Left lobe of liver (tissue), 2 donors: ENCODE results near the gene GPAM. TPM values are rescaled to one million over a fixed set of nuclear protein-coding genes. Genes with fewer than 3 reads are reported as not detected.
A peak's percentile ranks its signal among the peaks of the same experiment; 100 is the strongest.
"Not testable (repeated sequence)": the region's sequence is repeated elsewhere in the genome, so short reads cannot be mapped to it uniquely, and the experiment has no call there.

Experiments used
- ATAC-seq: fragments of 200-7000 bp; cut with Tn5 transposase; one replicate; pipeline ENCODE4 v1.9.1; 2020; ENCODE audit warnings: mild to moderate bottlenecking, moderate library complexity
- DNase-seq: peaks from one replicate; pipeline ENCODE4 v3.0.0-alpha.2; 2020; ENCODE audit warnings: low spot score
- total RNA-seq: library from RNA; stranded (reverse); gene quantifications from one replicate; pipeline ENCODE4 v1.2.1, GENCODE V29; 2021
- donor health status: DM: no; HTN: no; CAD: no; lungs with moderate emphysema.
- donor health status: DM: no; HTN: yes; CAD: no.

GPAM gene
- total RNA-seq, 1 donor from 2014 or later = 276 TPM

GRCh38 chr10:112139176-112139575 is 44.4 kb downstream of the GPAM start:
- DNase-seq = no peak
- no peak for ATAC-seq

- DNase-seq (peak; percentile 67), ATAC-seq (peak; percentile 49)
These were observed 46.2 kb downstream of the GPAM start for GRCh38 chr10:112137154-112137987.

GRCh38 chr10:112136486-112137153 is 46.9 kb downstream of the GPAM start:
- ATAC-seq (no peak), DNase-seq (no peak)

GRCh38 chr10:112135604-112136003 is 48.0 kb downstream of the GPAM start:
- ATAC-seq = no peak

GRCh38 chr10:112132435-112132834 is 51.1 kb downstream of the GPAM start:
- no peak for DNase-seq
- no peak for ATAC-seq

More at GRCh38 chr10:112135604-112136003, 48.0 kb downstream of the GPAM start:
- DNase-seq = no peak

GRCh38 chr10:112131996-112132395 is 51.6 kb downstream of the GPAM start:
- DNase-seq (no peak), ATAC-seq (peak; percentile 25)

- ATAC-seq (peak; percentile 3), DNase-seq (no peak)
These were observed 52.2 kb downstream of the GPAM start for GRCh38 chr10:112131346-112131745.

GRCh38 chr10:112126901-112127300 is 56.7 kb downstream of the GPAM start:
- ATAC-seq = no peak

GRCh38 chr10:112126172-112126571 is 57.4 kb downstream of the GPAM start:
- ATAC-seq (no peak), DNase-seq (no peak)

More at GRCh38 chr10:112126901-112127300, 56.7 kb downstream of the GPAM start:
- DNase-seq = no peak

- DNase-seq (no peak), ATAC-seq (peak; percentile 55)
These were observed 58.7 kb downstream of the GPAM start for GRCh38 chr10:112124866-112125265.

GRCh38 chr10:112122827-112123226 is 60.7 kb downstream of the GPAM start:
- no peak for ATAC-seq
- DNase-seq = no peak

GRCh38 chr10:112120491-112120890 is 63.1 kb downstream of the GPAM start:
- DNase-seq = no peak
- ATAC-seq = no peak

GRCh38 chr10:112115781-112116385 is 67.7 kb downstream of the GPAM start:
- DNase-seq (no peak), ATAC-seq (peak; percentile 94)

- not testable (repeated sequence) for DNase-seq, ATAC-seq
These were observed 73.8 kb downstream of the GPAM start for GRCh38 chr10:112109779-112110178.

Other genes with a start within 250 kb of the GPAM start
- gene TECTB, start 99.6 kb upstream of the GPAM start, total RNA-seq = 0.13 TPM
- gene ACSL5, start 190.4 kb upstream of the GPAM start, total RNA-seq = 61.7 TPM